ENCODE data around the gene TNRC6C. TPM values are rescaled to one million over a fixed set of nuclear protein-coding genes. Genes with fewer than 3 reads are reported as not detected.
A peak's percentile ranks its signal among the peaks of the same experiment; 100 is the strongest.
"Not testable (repeated sequence)": the region's sequence is repeated elsewhere in the genome, so short reads cannot be mapped to it uniquely, and the experiment has no call there.

TNRC6C gene
- total RNA-seq, 1 donor from 2014 or later, result 13.1 TPM

- Mint-ChIP-seq H3K36me3 (ENCODE audit: low read depth, unreplicated experiment) (peaks cover 29% of the 10 kb centered on the region), H3K4me3 (ENCODE audit: unreplicated experiment) (no peak overlapping the region), H3K27ac (ENCODE audit: unreplicated experiment) (peak overlapping the region; percentile 52), H3K27me3 (ENCODE audit: unreplicated experiment) (peaks cover 19% of the 10 kb centered on the region), H3K4me1 (ENCODE audit: unreplicated experiment) (no peaks in the 10 kb centered on the region), H3K9me3 (ENCODE audit: unreplicated experiment) (no peaks in the 10 kb centered on the region)
- no peak for TF ChIP-seq CTCF (IDR thresholded peaks at IDR 0.05; ENCODE audit: unreplicated experiment)
- no peak for DNase-seq (ENCODE audit: low spot score)
Measured at GRCh38 chr17:78111727-78112517, 153.4 kb downstream of the TNRC6C start.

- Mint-ChIP-seq H3K4me3 (ENCODE audit: unreplicated experiment) (peak overlapping the region; percentile 53), H3K27me3 (ENCODE audit: unreplicated experiment) (peaks cover 19% of the 10 kb centered on the region), H3K36me3 (ENCODE audit: low read depth, unreplicated experiment) (peaks cover 29% of the 10 kb centered on the region), H3K4me1 (ENCODE audit: unreplicated experiment) (no peaks in the 10 kb centered on the region), H3K27ac (ENCODE audit: unreplicated experiment) (peak overlapping the region; percentile 52), H3K9me3 (ENCODE audit: unreplicated experiment) (no peaks in the 10 kb centered on the region)
- TF ChIP-seq CTCF (IDR thresholded peaks at IDR 0.05; ENCODE audit: unreplicated experiment), result peak; percentile 99
- peak; percentile 91 for DNase-seq (ENCODE audit: low spot score)
Measured at GRCh38 chr17:78112518-78113471, 154.3 kb downstream of the TNRC6C start.

- no peak for DNase-seq (ENCODE audit: low spot score)
- Mint-ChIP-seq H3K9me3 (ENCODE audit: unreplicated experiment) (no peaks in the 10 kb centered on the region), H3K4me3 (ENCODE audit: unreplicated experiment) (peak overlapping the region; percentile 63), H3K27ac (ENCODE audit: unreplicated experiment) (no peak overlapping the region), H3K4me1 (ENCODE audit: unreplicated experiment) (no peaks in the 10 kb centered on the region), H3K27me3 (ENCODE audit: unreplicated experiment) (peaks cover 19% of the 10 kb centered on the region), H3K36me3 (ENCODE audit: low read depth, unreplicated experiment) (peaks cover 30% of the 10 kb centered on the region)
- no peak for TF ChIP-seq CTCF (IDR thresholded peaks at IDR 0.05; ENCODE audit: unreplicated experiment)
Measured at GRCh38 chr17:78113804-78114785, 155.6 kb downstream of the TNRC6C start.

GRCh38 chr17:78114831-78115723 is 156.6 kb downstream of the TNRC6C start:
- no peak for TF ChIP-seq CTCF (IDR thresholded peaks at IDR 0.05; ENCODE audit: unreplicated experiment)
- Mint-ChIP-seq H3K4me1 (ENCODE audit: unreplicated experiment) (no peaks in the 10 kb centered on the region), H3K27me3 (ENCODE audit: unreplicated experiment) (peaks cover 19% of the 10 kb centered on the region), H3K4me3 (ENCODE audit: unreplicated experiment) (no peak overlapping the region), H3K36me3 (ENCODE audit: low read depth, unreplicated experiment) (peaks cover 28% of the 10 kb centered on the region), H3K9me3 (ENCODE audit: unreplicated experiment) (no peaks in the 10 kb centered on the region), H3K27ac (ENCODE audit: unreplicated experiment) (no peak overlapping the region)
- no peak for DNase-seq (ENCODE audit: low spot score)

- H3K4me1 Mint-ChIP-seq (ENCODE audit: unreplicated experiment); DNase-seq (ENCODE audit: low spot score); H3K27ac Mint-ChIP-seq (ENCODE audit: unreplicated experiment); H3K9me3 Mint-ChIP-seq (ENCODE audit: unreplicated experiment); H3K4me3 Mint-ChIP-seq (ENCODE audit: unreplicated experiment): not testable (repeated sequence)
- Mint-ChIP-seq H3K27me3 (ENCODE audit: unreplicated experiment) (peaks cover 13% of the 10 kb centered on the region), H3K36me3 (ENCODE audit: low read depth, unreplicated experiment) (peaks cover 21% of the 10 kb centered on the region)
Measured at GRCh38 chr17:78115803-78116202, 157.3 kb downstream of the TNRC6C start.
